IPS-18a (cell line): Measurements from ENCODE around the gene PITPNC1.
A peak's percentile ranks its signal among the peaks of the same experiment; 100 is the strongest.

ENCODE experiments used
- H3K27ac ChIP-seq: one replicate; pipeline ENCODE4 v1.5.1; 2013; ENCODE audit warnings: low read length
- H3K27me3 ChIP-seq: one replicate; pipeline ENCODE4 v1.6.1; 2013; ENCODE audit warnings: mild to moderate bottlenecking, low read length; ENCODE audit not compliant: control insufficient read depth, insufficient read depth
- H3K36me3 ChIP-seq: one replicate; pipeline ENCODE4 v1.6.1; 2013; ENCODE audit warnings: low read depth, low read length; ENCODE audit not compliant: control insufficient read depth
- H3K4me1 ChIP-seq: one replicate; pipeline ENCODE4 v1.6.1; 2013; ENCODE audit warnings: low read depth, low read length; ENCODE audit not compliant: control insufficient read depth
- H3K4me3 ChIP-seq: one replicate; pipeline ENCODE4 v1.5.1; 2013; ENCODE audit warnings: low read length
- H3K9ac ChIP-seq: one replicate; pipeline ENCODE4 v1.6.1; 2013; ENCODE audit warnings: mild to moderate bottlenecking, low read length, moderate library complexity
- H3K9me3 ChIP-seq: one replicate; pipeline ENCODE4 v1.6.1; 2013; ENCODE audit warnings: low read depth, low read length; ENCODE audit not compliant: control insufficient read depth

PITPNC1 gene

GRCh38 chr17:67374329-67375053, 2.6 kb upstream of the PITPNC1 start:
- no peaks in the 10 kb centered on the region for H3K36me3 ChIP-seq
- H3K27me3 ChIP-seq = peaks cover 5% of the 10 kb centered on the region
- H3K4me1 ChIP-seq = peaks cover 20% of the 10 kb centered on the region
- no peak overlapping the region for H3K9ac ChIP-seq
- H3K27ac ChIP-seq = no peak overlapping the region
- no peaks in the 10 kb centered on the region for H3K9me3 ChIP-seq
- no peak overlapping the region for H3K4me3 ChIP-seq

GRCh38 chr17:67375054-67375427, 2.0 kb upstream of the PITPNC1 start:
- no peak overlapping the region for H3K27ac ChIP-seq
- peaks cover 22% of the 10 kb centered on the region for H3K4me1 ChIP-seq
- H3K9ac ChIP-seq = no peak overlapping the region
- no peak overlapping the region for H3K4me3 ChIP-seq
- peaks cover 6% of the 10 kb centered on the region for H3K27me3 ChIP-seq
- no peaks in the 10 kb centered on the region for H3K36me3 ChIP-seq
- H3K9me3 ChIP-seq = no peaks in the 10 kb centered on the region

GRCh38 chr17:67375716-67376115, 1.4 kb upstream of the PITPNC1 start:
- no peak overlapping the region for H3K27ac ChIP-seq
- no peak overlapping the region for H3K9ac ChIP-seq
- H3K4me3 ChIP-seq = peak overlapping the region; percentile 92
- H3K9me3 ChIP-seq = no peaks in the 10 kb centered on the region
- H3K27me3 ChIP-seq = peaks cover 6% of the 10 kb centered on the region
- no peaks in the 10 kb centered on the region for H3K36me3 ChIP-seq
- peaks cover 22% of the 10 kb centered on the region for H3K4me1 ChIP-seq

GRCh38 chr17:67376415-67376736, 705 bp upstream of the PITPNC1 start:
- Histone ChIP-seq H3K4me1 (peaks cover 22% of the 10 kb centered on the region), H3K36me3 (no peaks in the 10 kb centered on the region), H3K27me3 (peaks cover 6% of the 10 kb centered on the region), H3K27ac (peak overlapping the region; percentile 84), H3K9me3 (no peaks in the 10 kb centered on the region), H3K4me3 (peak overlapping the region; percentile 92), H3K9ac (peak overlapping the region; percentile 84)

- H3K27ac ChIP-seq = no peak overlapping the region
- H3K27me3 ChIP-seq = peaks cover 6% of the 10 kb centered on the region
- peaks cover 22% of the 10 kb centered on the region for H3K4me1 ChIP-seq
- no peaks in the 10 kb centered on the region for H3K36me3 ChIP-seq
- no peaks in the 10 kb centered on the region for H3K9me3 ChIP-seq
- H3K9ac ChIP-seq = peak overlapping the region; percentile 84
- H3K4me3 ChIP-seq = peak overlapping the region; percentile 92
These were observed 690 bp downstream of the PITPNC1 start for GRCh38 chr17:67377488-67378453.

- H3K27ac ChIP-seq = no peak overlapping the region
- peaks cover 6% of the 10 kb centered on the region for H3K27me3 ChIP-seq
- peak overlapping the region; percentile 92 for H3K4me3 ChIP-seq
- peaks cover 22% of the 10 kb centered on the region for H3K4me1 ChIP-seq
- H3K9me3 ChIP-seq = no peaks in the 10 kb centered on the region
- H3K36me3 ChIP-seq = no peaks in the 10 kb centered on the region
- H3K9ac ChIP-seq = peak overlapping the region; percentile 84
These were observed 1.6 kb downstream of the PITPNC1 start for GRCh38 chr17:67378454-67379250.

GRCh38 chr17:67379251-67379630, 2.2 kb downstream of the PITPNC1 start:
- no peaks in the 10 kb centered on the region for H3K9me3 ChIP-seq
- H3K4me1 ChIP-seq = peaks cover 22% of the 10 kb centered on the region
- no peak overlapping the region for H3K27ac ChIP-seq
- H3K4me3 ChIP-seq = peak overlapping the region; percentile 92
- peaks cover 6% of the 10 kb centered on the region for H3K27me3 ChIP-seq
- H3K36me3 ChIP-seq = no peaks in the 10 kb centered on the region
- H3K9ac ChIP-seq = peak overlapping the region; percentile 65

GRCh38 chr17:67381929-67382257, 4.8 kb downstream of the PITPNC1 start:
- no peak overlapping the region for H3K27ac ChIP-seq
- H3K4me1 ChIP-seq = peaks cover 8% of the 10 kb centered on the region
- peaks cover 6% of the 10 kb centered on the region for H3K27me3 ChIP-seq

GRCh38 chr17:67385122-67385988, 8.3 kb downstream of the PITPNC1 start:
- no peak overlapping the region for H3K27ac ChIP-seq
- H3K4me1 ChIP-seq = no peaks in the 10 kb centered on the region
- no peaks in the 10 kb centered on the region for H3K9me3 ChIP-seq
- H3K27me3 ChIP-seq = no peaks in the 10 kb centered on the region
- no peak overlapping the region for H3K9ac ChIP-seq
- no peaks in the 10 kb centered on the region for H3K36me3 ChIP-seq
- H3K4me3 ChIP-seq = no peak overlapping the region

More at GRCh38 chr17:67381929-67382257, 4.8 kb downstream of the PITPNC1 start:
- Histone ChIP-seq H3K36me3 (no peaks in the 10 kb centered on the region), H3K9me3 (no peaks in the 10 kb centered on the region), H3K4me3 (no peak overlapping the region), H3K9ac (no peak overlapping the region)

- Histone ChIP-seq H3K9me3 (no peaks in the 10 kb centered on the region), H3K27ac (no peak overlapping the region), H3K9ac (no peak overlapping the region), H3K36me3 (no peaks in the 10 kb centered on the region), H3K4me1 (no peaks in the 10 kb centered on the region), H3K27me3 (no peaks in the 10 kb centered on the region), H3K4me3 (no peak overlapping the region)
These were observed 10.0 kb downstream of the PITPNC1 start for GRCh38 chr17:67386965-67387551.
